ENCODE results near the gene PHACTR1.

The PHACTR1 gene

GRCh38 chr6:13275435-13275989 is 558.9 kb downstream of the PHACTR1 start:
- no peak for DNase-seq

GRCh38 chr6:13277231-13277630 is 560.7 kb downstream of the PHACTR1 start:
- no peak for DNase-seq

- no peak for DNase-seq
These were observed 561.6 kb downstream of the PHACTR1 start for GRCh38 chr6:13278164-13278563.

- no peak for DNase-seq
These were observed 562.4 kb downstream of the PHACTR1 start for GRCh38 chr6:13278991-13279390.

GRCh38 chr6:13280254-13280653 is 563.7 kb downstream of the PHACTR1 start:
- no peak for DNase-seq

- no peak for DNase-seq
These were observed 565.1 kb downstream of the PHACTR1 start for GRCh38 chr6:13281686-13282085.

- no peak for DNase-seq
These were observed 566.0 kb downstream of the PHACTR1 start for GRCh38 chr6:13282393-13283069.

GRCh38 chr6:13283331-13283730 is 566.8 kb downstream of the PHACTR1 start:
- no peak for DNase-seq

- DNase-seq: no peak
These were observed 568.1 kb downstream of the PHACTR1 start for GRCh38 chr6:13284646-13285045.

- no peak for DNase-seq
These were observed 569.1 kb downstream of the PHACTR1 start for GRCh38 chr6:13285705-13286104.

GRCh38 chr6:13286181-13286580 is 569.6 kb downstream of the PHACTR1 start:
- DNase-seq: no peak

GRCh38 chr6:13287104-13287503 is 570.5 kb downstream of the PHACTR1 start:
- DNase-seq: no peak

GRCh38 chr6:13288481-13288880 is 571.9 kb downstream of the PHACTR1 start:
- DNase-seq: no peak

GRCh38 chr6:13288969-13289391 is 572.4 kb downstream of the PHACTR1 start:
- no peak for DNase-seq

- DNase-seq: no peak
These were observed 573.3 kb downstream of the PHACTR1 start for GRCh38 chr6:13289789-13290318.

- DNase-seq: no peak
These were observed 573.8 kb downstream of the PHACTR1 start for GRCh38 chr6:13290335-13290734.

GRCh38 chr6:13292774-13293173 is 576.2 kb downstream of the PHACTR1 start:
- DNase-seq: no peak

GRCh38 chr6:13294499-13295069 is 578.0 kb downstream of the PHACTR1 start:
- DNase-seq: no peak

- no peak for DNase-seq
These were observed 579.0 kb downstream of the PHACTR1 start for GRCh38 chr6:13295576-13295975.

- DNase-seq: no peak
These were observed 580.0 kb downstream of the PHACTR1 start for GRCh38 chr6:13296536-13296997.

GRCh38 chr6:13297391-13297790 is 580.8 kb downstream of the PHACTR1 start:
- no peak for DNase-seq

GRCh38 chr6:13298446-13298845 is 581.9 kb downstream of the PHACTR1 start:
- no peak for DNase-seq

GRCh38 chr6:13299403-13299821 is 582.8 kb downstream of the PHACTR1 start:
- DNase-seq: no peak

- no peak for DNase-seq
These were observed 583.4 kb downstream of the PHACTR1 start for GRCh38 chr6:13299918-13300317.

All from DMS 273 treated with DMSO at 0.1 percent for 48 hours (cell line).